H9 (cell line): Measurements from ENCODE around the gene TNRC18. TPM values are rescaled to one million over a fixed set of nuclear protein-coding genes. Genes with fewer than 3 reads are reported as not detected.
"Not testable (repeated sequence)": the region's sequence is repeated elsewhere in the genome, so short reads cannot be mapped to it uniquely, and the experiment has no call there.

Experiments used
- DNase-seq: peaks from one replicate; pipeline ENCODE4 v3.0.0-alpha.2; 2017
- H2AFZ ChIP-seq: one replicate; pipeline ENCODE4 v1.6.1; 2013; ENCODE audit warnings: mild to moderate bottlenecking, low read length, control low read depth, moderate library complexity
- H2AK5ac ChIP-seq: 2 replicates; pipeline ENCODE4 v1.6.1; 2013; ENCODE audit warnings: low read length, control low read depth, mixed read lengths; ENCODE audit not compliant: insufficient read length
- H2BK120ac ChIP-seq: one replicate; pipeline ENCODE4 v1.6.1; 2013; ENCODE audit warnings: low read depth, mild to moderate bottlenecking, low read length, control low read depth, inconsistent platforms; ENCODE audit not compliant: poor library complexity, severe bottlenecking
- H2BK12ac ChIP-seq: 2 replicates; pipeline ENCODE4 v1.6.1; 2013; ENCODE audit warnings: low read length, control low read depth, mixed read lengths, low read depth; ENCODE audit not compliant: insufficient read length
- H2BK15ac ChIP-seq: 2 replicates; pipeline ENCODE4 v1.6.1; 2013; ENCODE audit warnings: low read depth, low read length, control low read depth
- H2BK20ac ChIP-seq: one replicate; pipeline ENCODE4 v1.6.1; 2013; ENCODE audit warnings: low read depth, mild to moderate bottlenecking, low read length, control low read depth, inconsistent platforms; ENCODE audit not compliant: poor library complexity, severe bottlenecking
- H2BK5ac ChIP-seq: 2 replicates; pipeline ENCODE4 v1.6.1; 2013; ENCODE audit warnings: low read length, control low read depth, mixed read lengths; ENCODE audit not compliant: insufficient read length
- H3K14ac ChIP-seq: 2 replicates; pipeline ENCODE4 v1.6.1; 2013; ENCODE audit warnings: low read length, control low read depth; ENCODE audit not compliant: insufficient read depth
- H3K18ac ChIP-seq: 2 replicates; pipeline ENCODE4 v1.6.1; 2013; ENCODE audit warnings: low read depth, mild to moderate bottlenecking, mixed read lengths, low read length, control low read depth; ENCODE audit not compliant: insufficient read length
- H3K23ac ChIP-seq: 2 replicates; pipeline ENCODE4 v1.6.1; 2013; ENCODE audit warnings: low read length, control low read depth, mixed read lengths, low read depth; ENCODE audit not compliant: insufficient read length
- H3K23me2 ChIP-seq: 2 replicates; pipeline ENCODE4 v1.6.1; 2013; ENCODE audit warnings: low read depth, mild to moderate bottlenecking, mixed read lengths, low read length, control low read depth; ENCODE audit not compliant: insufficient read length, poor library complexity, severe bottlenecking
- H3K27ac ChIP-seq: 2 replicates; pipeline ENCODE4 v1.5.1; 2013; ENCODE audit warnings: low read length, control low read depth, mixed read lengths, low read depth; ENCODE audit not compliant: insufficient read length
- H3K27me3 ChIP-seq: 2 replicates; pipeline ENCODE4 v1.6.1; 2013; ENCODE audit warnings: low read length, control low read depth, inconsistent platforms; ENCODE audit not compliant: insufficient read depth
- H3K4ac ChIP-seq: 2 replicates; pipeline ENCODE4 v1.6.1; 2013; ENCODE audit warnings: low read depth, mild to moderate bottlenecking, control low read depth, inconsistent platforms, low read length, moderate library complexity
- H3K4me1 ChIP-seq: 2 replicates; pipeline ENCODE4 v1.6.1; 2013; ENCODE audit warnings: low read length, control low read depth, inconsistent platforms; ENCODE audit not compliant: insufficient read depth
- H3K4me2 ChIP-seq: 2 replicates; pipeline ENCODE4 v1.6.1; 2013; ENCODE audit warnings: low read length, control low read depth, mixed read lengths; ENCODE audit not compliant: insufficient read length, insufficient read depth
- H3K56ac ChIP-seq: 2 replicates; pipeline ENCODE4 v1.6.1; 2013; ENCODE audit warnings: low read depth, mild to moderate bottlenecking, mixed read lengths, low read length, control low read depth; ENCODE audit not compliant: insufficient read length
- H3K79me1 ChIP-seq: 2 replicates; pipeline ENCODE4 v1.6.1; 2013; ENCODE audit warnings: low read depth, mild to moderate bottlenecking, moderate library complexity, low read length, control low read depth, inconsistent platforms; ENCODE audit not compliant: insufficient read depth, poor library complexity, severe bottlenecking
- H3K79me2 ChIP-seq: 2 replicates; pipeline ENCODE4 v1.6.1; 2013; ENCODE audit warnings: low read length, control low read depth, inconsistent platforms; ENCODE audit not compliant: insufficient read depth
- H3K9ac ChIP-seq: 2 replicates; pipeline ENCODE4 v1.6.1; 2013; ENCODE audit warnings: low read length, control low read depth, mixed read lengths; ENCODE audit not compliant: insufficient read length; ENCODE audit errors: extremely low read depth
- H3K9me3 ChIP-seq: one replicate; pipeline ENCODE4 v1.6.1; 2013; ENCODE audit warnings: low read depth, low read length, inconsistent platforms; ENCODE audit not compliant: control insufficient read depth
- H3T11ph ChIP-seq: one replicate; pipeline ENCODE4 v1.6.1; 2013; ENCODE audit warnings: mild to moderate bottlenecking, low read length, control low read depth, inconsistent platforms
- H4K20me1 ChIP-seq: one replicate; pipeline ENCODE4 v1.6.1; 2013; ENCODE audit not compliant: control insufficient read depth, insufficient read length, insufficient read depth
- H4K5ac ChIP-seq: 2 replicates; pipeline ENCODE4 v1.6.1; 2013; ENCODE audit warnings: low read depth, mild to moderate bottlenecking, mixed read lengths, low read length, control low read depth; ENCODE audit not compliant: insufficient read length
- H4K8ac ChIP-seq: replicated peaks from 2 replicates; pipeline ENCODE4 v1.6.1; 2013; ENCODE audit warnings: low read length, control low read depth, mixed read lengths, low read depth; ENCODE audit not compliant: insufficient read length
- H4K91ac ChIP-seq: 2 replicates; pipeline ENCODE4 v1.6.1; 2013; ENCODE audit warnings: low read depth, mild to moderate bottlenecking, moderate library complexity, mixed read lengths, low read length, control low read depth; ENCODE audit not compliant: insufficient read length
- H3K27ac Mint-ChIP-seq, 3 experiments: 2 replicates in 2 of 3; 3 replicates in 1 of 3; pipeline ENCODE4 v1.8.0; 2020 to 2021; ENCODE audit warnings: mixed read lengths in 3 of 3, mild to moderate bottlenecking in 1 of 3, moderate library complexity in 1 of 3
- H3K27me3 Mint-ChIP-seq: 2 replicates; pipeline ENCODE4 v1.8.0; 2021; ENCODE audit warnings: low read depth, mild to moderate bottlenecking, moderate library complexity, mixed read lengths
- H3K36me3 Mint-ChIP-seq, 3 experiments: 2 replicates in 2 of 3; 3 replicates in 1 of 3; pipeline ENCODE4 v1.8.0; 2020 to 2021; ENCODE audit warnings: low read depth in 3 of 3, mixed read lengths in 3 of 3; ENCODE audit not compliant: insufficient read depth in 1 of 3
- H3K4me1 Mint-ChIP-seq, 2 experiments: 2 replicates each; pipeline ENCODE4 v1.8.0; 2020; ENCODE audit warnings: mixed read lengths in 2 of 2
- H3K4me3 Mint-ChIP-seq, 2 experiments: 2 replicates in 1 of 2; 3 replicates in 1 of 2; pipeline ENCODE4 v1.8.0; 2020 to 2021; ENCODE audit warnings: mild to moderate bottlenecking in 2 of 2, mixed read lengths in 2 of 2, moderate library complexity in 1 of 2
- H3K9me3 Mint-ChIP-seq, 2 experiments: 2 replicates in 1 of 2; 3 replicates in 1 of 2; pipeline ENCODE4 v1.8.0; 2020; ENCODE audit warnings: mild to moderate bottlenecking in 2 of 2, mixed read lengths in 2 of 2, moderate library complexity in 1 of 2
- WGBS: extraction: QIAGEN DNeasy Blood & Tissue Kit; methylation state at CpG from one replicate; pipeline ENCODE4 v1.1.7; 2013; ENCODE audit warnings: missing lambda C conversion rate, low lambda C conversion rate, mixed read lengths; ENCODE audit not compliant: insufficient read length; ENCODE audit errors: extremely low coverage; 5-methylcytosine and 5-hydroxymethylcytosine counted together
- total RNA-seq: library from RNA; stranded (reverse); gene quantifications from 2 replicates; pipeline ENCODE4 v1.2.1, GENCODE V29; 2021
- TF ChIP-seq, protein P1 (sequence below): fragments of 200-600 bp; sonication (generic); conservative IDR thresholded peaks from 3 replicates; pipeline ENCODE4 v1.8.0; 2021; ENCODE audit warnings: antibody characterized with exemption, mild to moderate bottlenecking

The TNRC18 gene
- total RNA-seq, 1 experiment from 2014 or later: 21.2 TPM

DNA sequence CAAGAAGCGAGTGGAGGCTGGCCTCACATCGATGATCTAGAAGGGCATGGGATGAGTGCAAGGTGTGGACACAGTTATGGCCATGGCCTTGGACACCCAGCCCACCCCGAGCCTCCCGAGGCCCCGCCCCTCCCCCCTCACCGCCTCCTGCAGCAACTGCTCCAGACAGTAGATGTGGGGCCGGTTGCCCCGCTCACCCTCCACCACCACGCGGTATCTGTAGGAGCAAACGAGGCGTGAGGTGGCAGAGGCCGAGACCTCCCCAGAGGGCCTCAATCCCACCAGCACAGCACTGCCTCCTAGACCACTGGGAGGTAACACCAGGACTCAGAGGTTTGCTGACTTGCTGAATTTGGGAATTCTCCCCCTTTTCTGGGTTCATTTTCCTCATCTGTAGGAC lies 103.2 kb downstream of the TNRC18 start:
- Mint-ChIP-seq H3K4me1 (peaks cover 2 to 8% of the 10 kb centered on the region in 2 experiments; a peak in 2 of 4 replicates), H3K9me3 (peaks cover 14 to 18% of the 10 kb centered on the region in 2 experiments), H3K36me3 (peaks cover 2 to 24% (median 11%) of the 10 kb centered on the region in 3 experiments; a peak in 5 of 7 replicates), H3K27me3 (peaks cover 2% of the 10 kb centered on the region; the same call in 1 of the 2 replicates), H3K4me3 (no peak overlapping the region), H3K27ac (no peak overlapping the region)
- no peak overlapping the region for H2BK12ac ChIP-seq
- no peaks in the 10 kb centered on the region for H3K4me1 ChIP-seq
- no peak overlapping the region for H3K23ac ChIP-seq
- no peak overlapping the region for H2AK5ac ChIP-seq
- H3K9ac ChIP-seq: no peak overlapping the region
- H3K27ac ChIP-seq: no peak overlapping the region
- H2BK120ac ChIP-seq: no peak overlapping the region
- no CpG with 5 or more reads among the region's 13 CpGs for WGBS
- no peak for DNase-seq
- no peaks in the 10 kb centered on the region for H3K9me3 ChIP-seq
- H3K56ac ChIP-seq: no peak overlapping the region
- no peak overlapping the region for H3K18ac ChIP-seq
- no peak overlapping the region for H4K8ac ChIP-seq
- no peaks in the 10 kb centered on the region for H3K79me1 ChIP-seq
- H2BK15ac ChIP-seq: no peak overlapping the region
- H4K20me1 ChIP-seq: no peaks in the 10 kb centered on the region
- H3T11ph ChIP-seq: no peak overlapping the region
- no peak overlapping the region for H3K4ac ChIP-seq
- H2BK20ac ChIP-seq: no peak overlapping the region
- H3K27me3 ChIP-seq: no peaks in the 10 kb centered on the region
- H3K14ac ChIP-seq: no peak overlapping the region
- H3K4me2 ChIP-seq: no peak overlapping the region
- no peaks in the 10 kb centered on the region for H3K23me2 ChIP-seq
- H2AFZ ChIP-seq: no peak overlapping the region
- no peak overlapping the region for H2BK5ac ChIP-seq
- TF ChIP-seq, protein P1, sequence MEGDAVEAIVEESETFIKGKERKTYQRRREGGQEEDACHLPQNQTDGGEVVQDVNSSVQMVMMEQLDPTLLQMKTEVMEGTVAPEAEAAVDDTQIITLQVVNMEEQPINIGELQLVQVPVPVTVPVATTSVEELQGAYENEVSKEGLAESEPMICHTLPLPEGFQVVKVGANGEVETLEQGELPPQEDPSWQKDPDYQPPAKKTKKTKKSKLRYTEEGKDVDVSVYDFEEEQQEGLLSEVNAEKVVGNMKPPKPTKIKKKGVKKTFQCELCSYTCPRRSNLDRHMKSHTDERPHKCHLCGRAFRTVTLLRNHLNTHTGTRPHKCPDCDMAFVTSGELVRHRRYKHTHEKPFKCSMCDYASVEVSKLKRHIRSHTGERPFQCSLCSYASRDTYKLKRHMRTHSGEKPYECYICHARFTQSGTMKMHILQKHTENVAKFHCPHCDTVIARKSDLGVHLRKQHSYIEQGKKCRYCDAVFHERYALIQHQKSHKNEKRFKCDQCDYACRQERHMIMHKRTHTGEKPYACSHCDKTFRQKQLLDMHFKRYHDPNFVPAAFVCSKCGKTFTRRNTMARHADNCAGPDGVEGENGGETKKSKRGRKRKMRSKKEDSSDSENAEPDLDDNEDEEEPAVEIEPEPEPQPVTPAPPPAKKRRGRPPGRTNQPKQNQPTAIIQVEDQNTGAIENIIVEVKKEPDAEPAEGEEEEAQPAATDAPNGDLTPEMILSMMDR: no peak
- H4K91ac ChIP-seq: no peak overlapping the region
- H3K79me2 ChIP-seq: no peaks in the 10 kb centered on the region
- H4K5ac ChIP-seq: no peak overlapping the region

DNA sequence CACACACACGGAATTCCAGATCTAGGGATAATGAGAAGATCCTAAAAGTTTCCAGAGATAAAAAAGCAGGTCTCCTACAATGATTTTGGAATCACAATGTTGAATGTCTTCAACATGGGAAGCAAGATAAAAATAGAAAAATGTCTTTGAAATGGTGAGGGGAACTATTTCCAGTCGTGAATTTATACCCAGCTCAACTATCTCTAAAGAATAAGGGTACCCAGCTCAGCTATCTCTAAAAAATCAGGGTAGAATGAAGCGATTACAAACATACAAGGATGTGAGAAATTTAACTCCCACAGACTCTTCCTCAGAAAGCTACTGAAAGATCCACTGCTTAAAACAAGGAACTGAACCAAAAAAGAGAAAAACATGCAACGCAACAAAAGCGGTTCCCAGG lies 105.0 kb downstream of the TNRC18 start:
- H3K23me2 ChIP-seq, H2AK5ac ChIP-seq, H3K9me3 ChIP-seq, H3K79me1 ChIP-seq, H3K4ac ChIP-seq, H3K27me3 Mint-ChIP-seq, H4K20me1 ChIP-seq, H3K27me3 ChIP-seq, H2BK15ac ChIP-seq, H3K4me1 ChIP-seq, H2BK12ac ChIP-seq, H3K56ac ChIP-seq, H3K27ac Mint-ChIP-seq, H4K91ac ChIP-seq, H3K23ac ChIP-seq, H3T11ph ChIP-seq, H4K8ac ChIP-seq, H3K4me1 Mint-ChIP-seq, H3K9ac ChIP-seq, H2BK20ac ChIP-seq, H3K14ac ChIP-seq, H3K27ac ChIP-seq, H2BK120ac ChIP-seq, DNase-seq, H3K4me3 Mint-ChIP-seq, H3K79me2 ChIP-seq, H2AFZ ChIP-seq, H3K18ac ChIP-seq, H2BK5ac ChIP-seq, H4K5ac ChIP-seq, H3K4me2 ChIP-seq: not testable (repeated sequence)
- WGBS: no CpG with 5 or more reads among the region's 5 CpGs
- peaks cover 14 to 18% of the 10 kb centered on the region in 2 experiments for H3K9me3 Mint-ChIP-seq
- H3K36me3 Mint-ChIP-seq: peaks cover 2 to 24% (median 11%) of the 10 kb centered on the region in 3 experiments; a peak in 5 of 7 replicates
